Kidney (tissue), 14 donors: ENCODE results near the gene TEDC2. TPM values are rescaled to one million over a fixed set of nuclear protein-coding genes. Genes with fewer than 3 reads are reported as not detected.

Source experiments
- DNase-seq, 5 donors: peaks; one replicate each; pipeline ENCODE4 v3.0.0-alpha.2; 2013 to 2020
- FAIRE-seq: peaks from 2 replicates; lab custom pipeline; 2012; peaks lifted over from hg19 to GRCh38; lab: Jason Lieb, UNC
- H3K27ac ChIP-seq, 2 donors: one replicate each; pipeline ENCODE4 v1.7.0; 2013; ENCODE audit warnings: low read depth in 2 of 2, low read length in 2 of 2, inconsistent platforms in 1 of 2
- H3K27me3 ChIP-seq: one replicate; pipeline ENCODE4 v1.7.1; 2013; ENCODE audit warnings: low read length, inconsistent platforms; ENCODE audit not compliant: control insufficient read depth, insufficient read depth
- H3K36me3 ChIP-seq, 3 donors: one replicate each; pipeline versions ENCODE4 v1.7.0 to v1.7.1; 2013; ENCODE audit warnings: low read length in 3 of 3, control low read depth in 1 of 3, inconsistent platforms in 1 of 3; ENCODE audit not compliant: insufficient read depth in 3 of 3, control insufficient read depth in 2 of 3
- H3K4me1 ChIP-seq, 3 donors: one replicate each; pipeline versions ENCODE4 v1.7.0 to v1.7.1; 2013; ENCODE audit warnings: low read length in 3 of 3, inconsistent platforms in 1 of 3, low read depth in 1 of 3; ENCODE audit not compliant: control insufficient read depth in 2 of 3, insufficient read depth in 2 of 3
- H3K4me3 ChIP-seq, 3 donors: one replicate each; pipeline versions ENCODE4 v1.7.0 to v1.8.1; 2013; ENCODE audit warnings: low read length in 3 of 3, control low read depth in 1 of 3, inconsistent platforms in 1 of 3
- H3K9ac ChIP-seq, 3 donors: one replicate each; pipeline versions ENCODE4 v1.7.0 to v1.7.1; 2013; ENCODE audit warnings: low read length in 3 of 3, control low read depth in 1 of 3, inconsistent platforms in 1 of 3
- H3K9me3 ChIP-seq, 3 donors: one replicate each; pipeline versions ENCODE4 v1.7.0 to v1.7.1; 2013; ENCODE audit warnings: low read length in 3 of 3, control low read depth in 1 of 3, inconsistent platforms in 1 of 3; ENCODE audit not compliant: control insufficient read depth in 2 of 3, insufficient read depth in 1 of 3
- CTCF ChIP-seq: IDR thresholded peaks from 3 replicates; pipeline ENCODE4 v1.5.1; 2012; ENCODE audit warnings: mild to moderate bottlenecking, moderate library complexity, borderline replicate concordance; ENCODE audit not compliant: insufficient read depth; ENCODE audit errors: extremely low read depth
- intact Hi-C: fragments of 100-400 bp; cut with DNase I; formaldehyde crosslinking; loops from one replicate; pipeline ENCODE4 v1.11.1; 2022
- polyA plus RNA-seq: library from polyadenylated mRNA; stranded (reverse); fragments of 350-450 nt; fragmentation: Illumina TruSeq; extraction: RNeasy Lipid Tissue Mini Kit (QIAGEN cat#74804); gene quantifications from one replicate; pipeline ENCODE4 v1.2.3, GENCODE V29; 2014; ENCODE audit warnings: low read depth, low replicate concordance; ENCODE audit not compliant: insufficient read depth
- total RNA-seq: library from RNA; stranded (reverse); fragmentation: NEBNext Ultra II Directional; extraction: Animal tissue kit (Norgen Biotek cat#: 25700); gene quantifications from one replicate; pipeline ENCODE4 v1.2.1, GENCODE V29; 2021
- donor health status: control.
- donor health status: control.
- donor health status: control.
- donor health status: control.
- donor health status: control.
- donor health status: DM: yes; HTN: yes; CAD: no.
- donor health status: Normal renal cell carcinoma (clear cell type).

TEDC2 gene
- total and polyA plus RNA-seq, 2 donors from 2014 or later, result 1.4 to 1.7 TPM

- H3K4me3 ChIP-seq, result no peak overlapping the region
- intact Hi-C loops, result no loop called here
- no peaks in the 10 kb centered on the region for H3K36me3 ChIP-seq
- no peak overlapping the region for H3K27ac ChIP-seq
- peaks cover 0 to 14% (median 9%) of the 10 kb centered on the region in 3 donors for H3K4me1 ChIP-seq
- no peak for TF ChIP-seq CTCF
- H3K27me3 ChIP-seq, result no peaks in the 10 kb centered on the region
- DNase-seq, result no peak
- no peak overlapping the region for H3K9ac ChIP-seq
- H3K9me3 ChIP-seq, result no peaks in the 10 kb centered on the region
- FAIRE-seq, result no peak
These were observed 34.0 kb upstream of the TEDC2 start for GRCh38 chr16:2425825-2426430.

- Histone ChIP-seq H3K36me3 (no peaks in the 10 kb centered on the region), H3K9ac (no peak overlapping the region), H3K27me3 (no peaks in the 10 kb centered on the region), H3K27ac (no peak overlapping the region), H3K4me3 (no peak overlapping the region), H3K4me1 (peaks cover 0 to 14% (median 9%) of the 10 kb centered on the region in 3 donors), H3K9me3 (no peaks in the 10 kb centered on the region)
- intact Hi-C loops, result no loop called here
- no peak for FAIRE-seq
- no peak for DNase-seq
- TF ChIP-seq CTCF, result no peak
These were observed 33.0 kb upstream of the TEDC2 start for GRCh38 chr16:2426941-2427361.

GRCh38 chr16:2427526-2427925 lies 32.4 kb upstream of the TEDC2 start:
- FAIRE-seq (no peak), DNase-seq (no peak)
- peaks cover 0 to 3% (median 0%) of the 10 kb centered on the region in 3 donors for H3K36me3 ChIP-seq
- H3K9me3 ChIP-seq, result no peaks in the 10 kb centered on the region
- no peak overlapping the region for H3K9ac ChIP-seq
- H3K27ac ChIP-seq, result no peak overlapping the region
- intact Hi-C loops, result no loop called here
- H3K4me1 ChIP-seq, result peaks cover 0 to 14% (median 9%) of the 10 kb centered on the region in 3 donors
- H3K27me3 ChIP-seq, result no peaks in the 10 kb centered on the region
- H3K4me3 ChIP-seq, result no peak overlapping the region
- TF ChIP-seq CTCF, result no peak
